Tongue (tissue), 2 donors: ENCODE results near the gene MEA1. TPM values are rescaled to one million over a fixed set of nuclear protein-coding genes. Genes with fewer than 3 reads are reported as not detected.
"Not testable (repeated sequence)": the region's sequence is repeated elsewhere in the genome, so short reads cannot be mapped to it uniquely, and the experiment has no call there.

ENCODE experiments used
- DNase-seq: peaks from one replicate; pipeline ENCODE4 v3.0.0-alpha.2; 2015
- total RNA-seq: library from RNA; depleted of rRNA; stranded (reverse); fragments of >200 nt; gene quantifications from one replicate; pipeline ENCODE4 v1.2.3, GENCODE V29; 2014

Gene MEA1
- total RNA-seq: 23.8 TPM

- peak; percentile 100 for DNase-seq
These were observed at the start of gene MEA1, which contains the start of gene KLHDC3 for GRCh38 chr6:43013843-43014433. TSS of gene MEA1 (minus strand) at chr6:43013946. CDS start at chr6:43013813, 133 bp downstream. TSS of gene KLHDC3 (plus strand) at chr6:43014249. CDS start at chr6:43017193, 2,944 bp downstream.

GRCh38 chr6:43062818-43063217 is 49.1 kb upstream of the MEA1 start:
- no peak for DNase-seq

GRCh38 chr6:43061861-43062260 is 48.1 kb upstream of the MEA1 start:
- DNase-seq: no peak

GRCh38 chr6:43060755-43061633 is 47.2 kb upstream of the MEA1 start:
- DNase-seq: no peak

- DNase-seq: no peak
These were observed 46.4 kb upstream of the MEA1 start for GRCh38 chr6:43060034-43060754.

GRCh38 chr6:43059168-43060033 is 45.7 kb upstream of the MEA1 start, which contains the start of the genes KLC4 and MRPL2:
TSS of gene KLC4 (plus strand) at chr6:43059631. CDS start at chr6:43061336, 1,705 bp downstream.
TSS of gene MRPL2 (minus strand) at chr6:43059434. CDS start at chr6:43059381, 53 bp downstream.
- DNase-seq: peak; percentile 100

- DNase-seq: no peak
These were observed 44.8 kb upstream of the MEA1 start for GRCh38 chr6:43058531-43058930.

- no peak for DNase-seq
These were observed 42.2 kb upstream of the MEA1 start for GRCh38 chr6:43055966-43056365.

- no peak for DNase-seq
These were observed 40.6 kb upstream of the MEA1 start for GRCh38 chr6:43054206-43054943.

GRCh38 chr6:43053545-43054205 is 39.9 kb upstream of the MEA1 start, which contains the start of gene CUL7:
TSS of gene CUL7 (minus strand) at chr6:43053851. CDS start at chr6:43052788, 1,063 bp downstream.
- DNase-seq: peak; percentile 98

GRCh38 chr6:43052842-43053544 is 39.2 kb upstream of the MEA1 start:
- DNase-seq: peak; percentile 73

- DNase-seq: no peak
These were observed 38.6 kb upstream of the MEA1 start for GRCh38 chr6:43052225-43052841.

- no peak for DNase-seq
These were observed 37.2 kb upstream of the MEA1 start for GRCh38 chr6:43050981-43051380.

- DNase-seq: no peak
These were observed 34.3 kb upstream of the MEA1 start for GRCh38 chr6:43047998-43048397.

GRCh38 chr6:43045371-43045930 is 31.7 kb upstream of the MEA1 start:
- no peak for DNase-seq

- no peak for DNase-seq
These were observed 29.6 kb upstream of the MEA1 start for GRCh38 chr6:43043310-43043709.

- not testable (repeated sequence) for DNase-seq
These were observed 27.7 kb upstream of the MEA1 start for GRCh38 chr6:43041475-43041874.

- no peak for DNase-seq
These were observed 27.0 kb upstream of the MEA1 start for GRCh38 chr6:43040542-43041257.
